NCI-H2227 (cell line): ENCODE data around the gene KLHL6.
"Not testable (repeated sequence)": the region's sequence is repeated elsewhere in the genome, so short reads cannot be mapped to it uniquely, and the experiment has no call there.

Source experiments
- DNase-seq: peaks from one replicate; lab custom pipeline; 2025; ENCODE audit not compliant: unreplicated experiment; lab: John Stamatoyannopoulos, UW

KLHL6 gene

DNA sequence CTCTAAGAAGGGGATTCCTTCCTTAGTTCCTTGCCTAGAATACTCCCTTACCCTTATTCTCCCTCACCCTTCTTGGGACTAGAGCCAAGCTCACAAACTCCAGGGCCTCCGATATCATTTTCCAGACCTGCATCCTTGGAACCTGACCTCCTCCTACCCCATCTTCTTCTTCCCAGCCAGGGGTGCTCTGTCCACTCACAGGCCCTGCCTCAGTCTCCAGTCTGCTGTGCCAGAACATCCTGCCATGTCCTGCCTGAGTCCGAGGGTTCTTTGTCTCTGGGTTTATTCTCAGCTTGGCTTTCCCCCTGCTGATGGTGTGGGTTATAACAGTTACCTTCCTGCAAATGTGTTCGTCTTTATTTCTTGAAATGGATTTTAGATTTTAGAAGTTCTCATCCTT, 67.2 kb downstream of the KLHL6 start:
- DNase-seq, result no peak

DNA sequence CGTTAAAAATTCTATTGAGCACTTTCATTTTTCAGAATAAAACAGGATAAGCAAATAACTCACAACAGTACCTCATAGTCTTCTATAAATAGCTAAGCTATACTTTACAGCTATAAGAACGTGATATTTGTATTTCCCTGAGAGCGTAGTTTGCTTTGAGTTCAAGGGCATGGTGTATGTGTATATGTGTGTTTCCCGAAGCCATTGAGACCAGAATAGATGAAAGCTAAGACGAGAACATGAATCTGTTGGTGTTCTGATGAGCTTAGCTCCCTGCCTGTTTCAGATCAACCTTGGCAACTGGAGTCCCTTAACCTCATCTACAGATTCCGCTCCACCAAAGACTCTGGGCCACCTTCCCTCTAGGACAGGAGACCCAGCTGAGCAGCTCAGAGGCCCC, 67.6 kb downstream of the KLHL6 start:
- no peak for DNase-seq

DNA sequence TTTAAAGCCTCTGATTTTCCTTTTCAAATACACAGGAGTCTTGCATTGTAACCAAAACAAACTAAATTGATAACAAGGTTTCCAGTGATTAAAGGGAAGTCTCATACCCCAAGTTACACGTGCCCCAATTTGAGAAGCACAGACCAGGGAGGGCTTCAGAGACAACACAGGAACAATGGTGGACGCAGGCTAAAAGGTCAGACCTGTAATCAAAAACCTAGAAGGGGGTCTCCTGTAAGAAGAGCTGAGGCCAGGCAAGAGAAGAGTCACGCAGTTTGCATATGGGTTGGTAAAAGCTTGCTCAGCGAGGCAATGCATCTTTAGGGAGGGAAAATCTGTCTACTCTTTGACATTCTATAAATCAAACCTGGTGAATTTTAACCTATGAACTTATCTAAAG, 68.5 kb downstream of the KLHL6 start:
- DNase-seq, result peak; percentile 7

DNA sequence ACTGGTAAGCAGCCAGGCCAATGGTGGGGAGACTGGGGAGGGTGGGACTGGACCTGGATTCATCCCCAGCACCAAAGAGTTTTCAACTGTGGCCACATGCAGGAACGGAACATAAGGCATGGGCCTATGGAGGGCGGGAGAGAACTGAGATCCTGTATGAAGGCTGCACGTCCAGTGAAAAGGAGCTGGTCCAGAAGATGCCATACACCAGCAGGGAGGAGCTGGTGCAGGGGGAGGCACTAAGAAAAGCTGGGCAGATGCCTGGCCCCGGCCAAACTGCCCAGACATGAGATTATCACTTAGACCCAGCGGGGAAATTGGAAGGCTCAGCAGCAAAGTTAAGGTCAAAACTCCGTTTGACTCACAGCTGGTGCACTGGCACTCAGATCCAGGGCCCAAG, 69.0 kb downstream of the KLHL6 start:
- no peak for DNase-seq

DNA sequence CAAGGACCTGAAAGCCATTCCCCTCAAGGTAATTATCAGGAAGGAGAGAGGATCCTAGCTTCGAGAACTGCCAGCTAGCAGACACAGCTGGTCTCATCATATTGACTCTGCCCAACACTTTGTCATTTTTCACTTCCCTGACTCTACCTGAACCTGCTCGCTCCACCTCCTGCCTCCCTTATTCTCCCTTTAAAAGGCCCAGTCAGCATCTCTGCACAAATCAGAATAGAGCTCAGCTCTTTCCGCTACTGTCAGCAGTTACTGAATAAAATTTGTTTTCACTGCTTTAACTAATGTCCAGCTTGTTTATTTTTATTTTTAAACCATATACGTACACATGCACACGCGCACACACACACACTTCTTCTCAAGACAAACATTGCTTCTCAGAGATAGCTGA, 69.9 kb downstream of the KLHL6 start:
- no peak for DNase-seq

DNA sequence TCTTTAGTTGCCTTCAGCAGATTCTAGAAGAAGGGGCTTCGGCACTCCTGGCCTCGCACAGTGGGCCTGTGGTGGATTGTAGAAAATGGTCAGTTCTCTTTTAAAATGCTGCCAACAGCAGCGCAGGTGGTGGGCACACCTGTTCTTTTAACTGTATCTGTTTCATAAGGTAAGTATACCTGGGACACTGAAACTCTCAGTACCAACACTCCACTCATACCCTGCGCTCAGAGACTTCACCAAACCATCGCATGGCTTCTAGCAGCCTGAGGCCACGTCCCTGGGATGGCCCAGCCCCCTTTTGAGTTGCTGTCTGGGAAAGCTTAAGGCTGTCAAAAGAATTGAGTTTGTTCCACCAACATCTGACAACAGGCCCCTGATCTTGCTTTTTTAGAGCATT, 70.4 kb downstream of the KLHL6 start:
- no peak for DNase-seq

DNA sequence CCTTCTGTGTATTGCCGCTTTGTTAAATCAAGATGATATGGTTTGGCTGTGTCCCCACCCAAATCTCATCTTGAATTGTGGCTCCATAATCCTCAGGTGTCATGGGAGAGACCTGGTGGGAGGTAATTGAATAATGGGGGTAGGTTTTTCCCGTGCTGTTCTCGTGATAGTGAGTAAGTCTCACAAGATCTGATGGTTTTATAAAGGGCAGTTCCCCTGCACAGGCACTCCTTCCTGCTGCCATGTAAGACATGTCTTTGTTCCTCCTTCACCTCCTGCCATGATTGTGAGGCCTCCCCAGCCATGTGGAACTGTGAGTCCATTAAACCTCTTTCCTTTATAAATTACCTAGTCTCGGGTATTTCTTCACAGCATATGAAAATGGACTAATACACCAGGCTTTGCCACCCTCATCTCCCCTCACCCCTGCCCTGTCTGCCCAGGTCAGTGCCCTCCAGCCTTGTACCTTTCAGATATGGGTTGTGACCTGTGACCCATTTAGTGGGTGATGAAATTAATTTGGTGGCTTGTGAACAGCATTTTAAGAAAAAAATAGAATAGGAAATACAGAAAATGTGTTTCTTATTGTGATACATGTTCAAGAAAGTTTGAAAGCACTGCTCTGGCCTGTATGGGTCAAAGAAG, 71.0 kb downstream of the KLHL6 start:
- no peak for DNase-seq

DNA sequence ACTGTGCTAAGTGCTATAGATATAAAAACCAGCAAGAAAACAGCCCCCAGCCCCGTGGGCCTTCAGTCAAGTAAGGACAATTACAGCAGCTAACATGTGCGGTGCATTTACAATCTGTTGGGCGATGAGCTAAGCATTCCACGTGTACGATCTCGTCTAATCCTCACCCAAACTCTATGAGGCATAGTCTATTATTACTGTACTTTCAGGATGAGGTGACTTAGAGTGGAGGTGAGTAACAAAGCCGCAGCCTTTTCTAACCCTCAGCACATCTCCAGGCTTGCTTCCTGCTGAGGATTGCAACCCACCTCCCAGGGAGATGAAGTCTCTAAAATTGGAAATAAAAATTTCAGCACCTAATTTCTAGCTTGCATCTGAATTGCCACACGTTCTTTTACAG, 73.9 kb downstream of the KLHL6 start:
- DNase-seq, result no peak

DNA sequence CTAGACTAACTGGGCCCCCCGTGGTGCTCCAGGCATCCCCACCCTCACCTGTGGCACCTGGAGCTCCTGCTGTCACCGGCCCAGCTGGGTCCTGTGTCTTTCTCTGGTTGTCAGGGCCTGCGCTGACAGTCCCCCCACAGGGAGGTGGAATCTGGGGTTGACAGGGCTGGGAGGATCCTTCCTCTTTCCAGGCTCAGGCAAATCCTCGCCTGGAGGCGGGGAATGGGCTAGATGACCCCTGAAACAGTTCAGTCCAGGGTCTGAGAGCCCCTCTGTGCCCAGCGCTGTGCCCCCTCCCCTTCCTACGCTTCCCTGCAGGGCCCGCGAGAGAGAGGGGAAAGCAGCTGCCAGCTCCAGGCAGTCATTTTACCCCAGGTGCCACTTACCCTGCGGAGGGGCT, 77.0 kb downstream of the KLHL6 start:
- DNase-seq, result no peak

DNA sequence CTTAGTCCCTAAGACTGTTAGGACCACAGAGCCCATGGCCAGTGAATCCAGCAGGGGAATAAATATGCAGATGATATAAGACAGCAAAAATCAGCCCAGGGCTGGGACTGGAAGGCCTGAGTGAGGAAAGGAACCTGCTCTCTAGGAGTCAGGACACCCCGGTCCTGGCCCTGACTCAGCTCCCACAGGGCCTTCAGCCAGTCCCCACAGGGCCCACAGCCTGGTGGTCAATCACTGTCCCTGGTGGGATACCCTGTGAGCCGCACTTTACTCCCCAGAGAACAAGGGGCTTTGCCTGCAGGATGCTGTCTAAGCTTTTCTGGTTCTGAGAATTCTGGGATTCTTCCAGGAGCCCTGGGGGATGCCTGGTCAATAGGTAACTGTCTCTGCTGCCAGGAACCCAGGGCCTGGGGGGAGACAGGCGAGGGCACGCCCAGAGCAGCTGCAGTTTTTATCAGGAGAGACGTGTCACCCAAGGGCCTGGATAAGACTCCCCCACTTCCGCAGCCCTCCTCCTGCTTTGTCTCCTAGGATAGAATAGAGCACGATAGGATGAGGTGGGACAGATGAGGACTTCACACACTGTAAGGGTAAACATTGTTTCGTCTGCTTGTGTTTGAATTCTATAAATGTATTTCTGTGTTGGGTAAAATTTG, 77.6 kb downstream of the KLHL6 start:
- no peak for DNase-seq

DNA sequence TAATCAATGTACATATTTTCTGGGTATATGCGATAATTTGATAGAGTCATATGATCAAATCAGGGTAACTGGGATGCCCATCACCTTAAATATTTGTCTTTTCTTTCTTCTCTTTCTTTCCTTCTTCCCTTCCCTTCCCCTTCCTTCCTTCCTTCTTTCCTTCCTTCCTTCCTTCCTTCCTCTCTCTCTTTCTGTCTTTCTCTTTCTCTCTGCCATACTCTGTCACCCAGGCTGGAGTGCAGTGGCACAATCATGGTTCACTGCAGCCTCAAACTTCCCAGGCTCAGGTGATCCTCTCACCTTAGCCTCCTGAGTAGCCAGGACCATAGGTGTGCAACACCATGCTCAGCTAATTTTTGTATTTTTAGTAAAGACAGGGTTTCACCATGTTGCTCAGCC, 79.7 kb downstream of the KLHL6 start:
- DNase-seq, result not testable (repeated sequence)

DNA sequence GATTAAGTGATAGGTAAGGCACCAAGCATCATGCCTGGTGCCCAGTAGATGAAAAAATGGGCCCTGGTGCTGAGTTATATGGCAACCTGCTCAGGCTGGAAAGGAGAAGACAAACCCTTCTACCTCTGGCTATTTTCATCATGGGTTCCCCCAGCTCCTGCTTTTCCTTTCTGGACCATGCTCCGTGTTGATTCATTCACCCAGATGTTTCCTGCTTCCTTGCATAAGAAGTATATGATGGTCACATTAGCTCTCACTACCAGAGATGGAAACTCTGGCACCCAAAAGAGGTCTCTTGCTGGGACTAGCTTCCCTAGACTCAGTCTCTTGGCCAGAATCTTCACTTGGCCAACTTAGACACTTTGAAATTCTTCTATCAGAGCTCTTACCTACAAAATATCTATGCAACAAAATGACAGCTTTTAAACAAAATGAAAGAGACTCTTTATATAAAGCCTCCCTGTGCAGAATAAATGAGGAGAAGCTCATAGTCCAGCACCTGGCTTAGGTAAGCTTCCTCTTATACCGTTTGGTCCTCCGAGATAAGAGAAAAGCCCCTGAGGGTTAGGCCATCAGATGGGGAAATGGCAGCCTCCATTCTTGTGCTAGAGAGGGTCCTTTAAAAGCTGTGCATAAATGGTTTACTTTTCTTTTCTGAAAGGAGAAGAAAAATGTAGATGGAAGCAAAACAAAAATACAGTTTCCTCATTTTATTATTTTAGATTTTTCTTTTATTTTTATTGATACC, 80.3 kb downstream of the KLHL6 start:
- DNase-seq, result no peak

DNA sequence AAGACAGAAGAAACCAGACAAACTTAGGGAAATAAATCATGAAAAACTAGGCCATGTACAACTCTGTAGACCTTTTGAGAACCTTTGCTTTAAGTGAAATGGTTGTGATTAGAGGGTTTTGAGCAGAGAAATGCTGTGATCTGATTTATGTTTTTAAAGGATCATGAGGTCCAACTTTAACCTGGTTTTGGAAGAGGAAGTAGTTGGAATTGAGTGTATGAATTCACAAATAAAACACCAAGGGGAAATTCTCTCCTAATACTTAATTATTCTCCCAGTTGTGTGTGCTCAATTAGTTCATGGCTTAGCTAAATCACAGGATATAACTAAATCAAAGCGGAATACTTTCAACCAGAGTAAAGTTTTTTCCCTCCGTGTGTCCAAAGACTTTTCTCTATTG, 81.5 kb downstream of the KLHL6 start:
- DNase-seq, result no peak

DNA sequence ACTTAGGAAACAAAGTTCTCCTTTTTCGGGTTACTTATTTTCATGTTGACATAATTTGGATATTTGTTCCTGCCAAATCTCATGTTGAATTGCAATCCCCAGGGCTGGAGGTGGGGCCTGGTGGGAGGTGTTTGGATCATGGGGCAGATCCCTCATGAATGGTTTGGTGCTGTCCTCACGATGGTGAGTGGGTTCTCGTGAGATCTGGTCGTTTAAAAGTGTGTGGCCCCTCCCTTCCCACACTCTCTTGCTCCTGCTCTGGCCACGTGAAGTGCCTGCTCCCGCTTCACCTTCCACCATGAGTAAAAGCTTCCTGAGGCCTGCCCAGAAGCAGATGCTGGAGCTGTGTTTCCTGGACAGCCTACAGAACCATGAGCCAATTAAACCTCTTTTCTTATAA, 83.4 kb downstream of the KLHL6 start:
- no peak for DNase-seq

DNA sequence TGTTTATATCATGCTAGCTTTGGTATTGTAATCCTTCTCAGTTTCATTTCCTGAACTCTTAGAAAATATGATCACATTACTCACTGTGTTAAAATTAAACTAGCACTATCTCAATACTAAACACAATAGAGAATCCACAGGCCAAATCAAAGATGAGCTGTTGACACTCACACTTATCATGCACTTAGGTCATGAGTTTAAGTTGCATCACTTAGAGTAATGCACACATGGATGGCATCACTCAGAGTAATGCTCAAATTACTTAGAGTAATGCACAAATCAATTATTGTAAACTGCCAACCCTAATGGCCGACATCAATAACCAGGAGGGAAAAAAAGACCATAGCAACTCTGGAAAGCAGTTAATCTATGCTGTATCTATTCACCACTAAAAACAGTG, 87.1 kb downstream of the KLHL6 start:
- DNase-seq, result no peak

DNA sequence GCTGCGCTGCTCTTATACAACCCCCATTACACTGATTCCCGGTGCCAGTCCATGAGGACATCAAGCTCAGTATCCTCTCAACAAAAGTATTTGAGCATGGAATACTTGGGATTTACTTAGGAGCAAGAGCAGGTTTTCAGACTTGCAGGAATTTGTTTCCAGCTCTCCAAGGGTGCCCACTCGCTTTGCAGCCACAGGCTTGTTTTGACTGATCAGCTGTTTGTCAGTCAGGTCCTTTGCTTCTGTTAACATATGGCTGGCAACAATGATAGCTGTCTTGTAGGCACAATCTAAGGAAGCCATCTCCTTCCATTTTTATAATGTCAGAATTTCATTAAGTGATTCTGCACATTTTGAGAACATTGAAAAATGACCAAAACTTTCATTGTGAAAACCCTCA, 88.9 kb downstream of the KLHL6 start:
- DNase-seq, result no peak

DNA sequence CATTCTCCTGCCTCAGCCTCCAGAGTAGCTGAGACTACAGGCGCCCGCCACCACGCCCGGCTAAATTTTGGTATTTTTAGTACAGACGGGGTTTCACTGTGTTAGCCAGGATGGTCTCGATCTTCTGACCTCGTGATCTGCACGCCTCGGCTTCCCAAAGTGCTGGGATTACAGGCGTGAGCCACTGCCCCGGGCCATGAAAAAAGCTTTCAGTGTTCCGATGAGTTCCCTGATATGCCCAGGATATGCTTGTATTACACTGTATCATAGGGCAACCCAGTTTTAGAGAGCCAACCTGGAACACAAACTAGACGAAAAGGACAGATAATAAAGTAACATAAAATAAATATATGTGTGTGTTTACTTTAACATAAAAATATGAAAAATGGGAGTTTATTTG, 89.8 kb downstream of the KLHL6 start:
- not testable (repeated sequence) for DNase-seq

DNA sequence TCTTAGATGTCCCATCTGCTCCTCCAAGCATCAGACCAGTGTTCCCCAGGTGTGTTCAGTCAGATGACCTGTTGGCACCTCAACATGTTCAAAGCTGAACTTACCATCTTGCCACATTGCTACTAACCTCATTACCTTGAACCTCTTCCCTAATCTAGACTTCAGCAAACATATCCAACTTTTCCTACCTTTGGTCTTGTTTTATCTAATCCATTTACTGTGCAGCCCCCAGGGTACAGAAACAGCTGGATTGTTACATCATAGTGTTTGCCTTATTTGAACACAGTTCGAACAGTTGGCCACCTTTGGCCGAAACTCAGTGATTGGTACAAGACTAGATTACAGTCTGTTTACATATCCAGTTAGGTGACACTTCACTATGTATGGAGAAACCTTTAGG, 91.0 kb downstream of the KLHL6 start:
- DNase-seq, result no peak

DNA sequence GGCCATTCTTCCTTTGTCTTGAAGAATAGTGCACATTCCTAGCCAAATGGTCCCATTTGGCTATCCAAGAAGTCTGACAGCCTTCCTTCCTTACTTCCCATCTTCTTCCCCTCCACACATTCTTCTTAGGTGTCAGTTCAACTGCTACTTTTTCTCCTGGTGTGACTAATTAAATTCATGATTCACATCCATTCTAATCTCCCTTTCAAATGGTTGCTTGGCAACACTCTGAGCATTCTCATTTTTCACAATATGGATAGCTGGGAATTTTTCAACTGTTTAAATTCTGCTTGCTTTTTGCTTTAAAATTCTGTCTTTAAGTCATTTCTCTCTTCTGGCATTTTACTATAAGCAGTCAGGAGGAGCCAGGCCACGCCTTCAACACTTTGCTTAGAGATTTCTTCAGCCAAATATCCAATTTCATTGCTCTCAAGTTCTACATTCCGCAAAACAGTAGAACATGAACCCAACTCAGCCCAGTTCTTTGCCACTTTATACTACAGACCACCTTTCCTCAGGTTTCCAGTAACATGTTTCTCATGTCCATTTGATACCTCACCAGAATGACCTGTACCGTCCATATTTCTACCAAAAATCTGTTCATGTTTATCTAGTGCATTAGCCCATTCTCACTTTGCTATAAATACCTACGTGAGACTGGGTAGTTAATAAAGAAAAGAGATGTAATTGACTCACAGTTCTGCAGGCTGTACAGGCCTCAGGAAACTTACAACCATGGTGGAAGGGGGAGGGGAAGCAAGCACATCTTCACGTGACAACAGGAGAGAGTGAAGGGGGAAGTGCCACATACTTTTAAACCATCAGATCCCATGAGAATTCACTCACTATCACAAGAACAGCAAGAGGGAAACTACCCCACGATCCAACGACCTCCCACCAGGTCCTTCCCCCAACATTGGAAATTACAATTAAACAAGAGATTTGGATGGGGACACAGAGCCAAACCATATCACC, 95.1 kb downstream of the KLHL6 start:
- DNase-seq, result no peak

DNA sequence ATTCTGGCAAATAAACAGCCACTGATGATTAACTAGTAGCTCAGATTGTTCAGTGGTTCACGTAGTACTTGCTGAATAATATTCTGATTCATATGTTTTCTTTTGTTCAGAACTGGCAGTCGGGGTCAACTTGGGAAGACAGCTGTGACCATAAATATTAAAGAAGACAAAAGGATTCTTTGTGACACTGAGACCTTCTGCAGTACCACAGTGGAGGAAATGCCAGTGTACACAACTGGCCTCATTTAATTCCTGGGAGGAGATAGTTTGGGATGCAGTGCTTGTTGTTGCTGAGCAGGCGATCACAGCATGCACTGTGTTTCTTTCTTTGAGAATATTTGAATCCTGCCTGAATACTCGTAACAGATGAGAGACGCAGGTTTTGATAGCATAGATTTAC, 100.4 kb downstream of the KLHL6 start:
- no peak for DNase-seq

DNA sequence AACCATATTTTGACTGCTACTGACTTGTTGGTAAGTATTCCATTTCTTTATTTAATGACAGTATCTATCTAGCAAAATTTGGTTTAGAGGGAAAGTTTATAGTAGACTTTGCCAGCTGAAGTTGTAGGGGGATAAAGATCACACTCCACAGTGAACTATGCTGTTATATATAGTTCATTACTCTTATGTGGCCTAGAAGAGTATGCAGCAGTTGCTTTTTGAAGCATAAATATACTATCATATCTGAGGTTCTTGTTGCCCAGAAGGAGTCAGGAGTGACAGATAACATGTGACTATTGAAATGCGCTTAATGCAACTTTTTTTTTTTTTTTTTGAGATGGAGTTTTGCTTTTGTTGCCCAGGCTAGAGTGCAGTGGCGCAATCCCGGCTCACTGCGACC, 101.4 kb downstream of the KLHL6 start:
- DNase-seq, result no peak
